Stimulated activated CD8-positive, alpha-beta memory T cell treated with anti-CD3 and anti-CD28 coated beads, Interleukin-15, amount 100 ng/mL, for 4 hours (primary cell): ENCODE results near the gene SV2C.
"Not testable (repeated sequence)": the region's sequence is repeated elsewhere in the genome, so short reads cannot be mapped to it uniquely, and the experiment has no call there.

ENCODE experiments used
- DNase-seq, 2 donors: peaks; one replicate each; pipeline ENCODE4 v3.0.0-alpha.2; 2020; ENCODE audit warnings: low read depth in 2 of 2

SV2C gene

GRCh38 chr5:76341651-76342334 lies 258.6 kb downstream of the SV2C start:
- DNase-seq = no peak

GRCh38 chr5:76342474-76342873 lies 259.3 kb downstream of the SV2C start:
- DNase-seq = no peak

- DNase-seq = no peak
These were observed 262.4 kb downstream of the SV2C start for GRCh38 chr5:76345582-76345981.

GRCh38 chr5:76351176-76351575 lies 268.0 kb downstream of the SV2C start:
- DNase-seq = no peak

- DNase-seq = no peak
These were observed 268.4 kb downstream of the SV2C start for GRCh38 chr5:76351577-76351976.

GRCh38 chr5:76356887-76357286 lies 273.7 kb downstream of the SV2C start:
- DNase-seq = no peak

GRCh38 chr5:76363352-76364225 lies 280.4 kb downstream of the SV2C start:
- DNase-seq = no peak

- no peak for DNase-seq
These were observed 281.0 kb downstream of the SV2C start for GRCh38 chr5:76364226-76364589.

- DNase-seq = no peak
These were observed 282.4 kb downstream of the SV2C start for GRCh38 chr5:76365561-76365960.

GRCh38 chr5:76366596-76366995 lies 283.4 kb downstream of the SV2C start:
- DNase-seq = no peak

- DNase-seq = no peak
These were observed 284.6 kb downstream of the SV2C start for GRCh38 chr5:76367623-76368371.

- DNase-seq = no peak
These were observed 285.8 kb downstream of the SV2C start for GRCh38 chr5:76368941-76369340.

GRCh38 chr5:76369668-76370067 lies 286.5 kb downstream of the SV2C start:
- not testable (repeated sequence) for DNase-seq

GRCh38 chr5:76371960-76372322 lies 288.8 kb downstream of the SV2C start:
- no peak for DNase-seq

GRCh38 chr5:76372323-76373054 lies 289.3 kb downstream of the SV2C start:
- DNase-seq = no peak

GRCh38 chr5:76376148-76376865 lies 293.1 kb downstream of the SV2C start:
- DNase-seq = no peak

GRCh38 chr5:76376866-76377230 lies 293.7 kb downstream of the SV2C start:
- no peak for DNase-seq

GRCh38 chr5:76378355-76378754 lies 295.2 kb downstream of the SV2C start:
- no peak for DNase-seq

GRCh38 chr5:76379316-76379715 lies 296.1 kb downstream of the SV2C start:
- DNase-seq = no peak

GRCh38 chr5:76379855-76380254 lies 296.7 kb downstream of the SV2C start:
- no peak for DNase-seq

- DNase-seq = no peak
These were observed 297.3 kb downstream of the SV2C start for GRCh38 chr5:76380346-76381066.
